NCI-H1105 treated with DMSO at 0.1 percent for 48 hours (cell line): Measurements from ENCODE around the gene SLAMF1.

Experiments used
- DNase-seq: peaks from one replicate; lab custom pipeline; 2025; lab: John Stamatoyannopoulos, UW

SLAMF1 gene

GRCh38 chr1:160625321-160625720 is 21.5 kb downstream of the SLAMF1 start:
- no peak for DNase-seq

- DNase-seq: no peak
Measured at GRCh38 chr1:160624464-160624863, 22.4 kb downstream of the SLAMF1 start.

GRCh38 chr1:160623862-160624261 is 23.0 kb downstream of the SLAMF1 start:
- no peak for DNase-seq

- no peak for DNase-seq
Measured at GRCh38 chr1:160623227-160623633, 23.6 kb downstream of the SLAMF1 start.

GRCh38 chr1:160622501-160623226 is 24.2 kb downstream of the SLAMF1 start:
- DNase-seq: no peak

GRCh38 chr1:160621633-160622413 is 25.0 kb downstream of the SLAMF1 start:
- no peak for DNase-seq

- DNase-seq: no peak
Measured at GRCh38 chr1:160620942-160621632, 25.8 kb downstream of the SLAMF1 start.

GRCh38 chr1:160619742-160620277 is 27.0 kb downstream of the SLAMF1 start:
- DNase-seq: no peak

- no peak for DNase-seq
Measured at GRCh38 chr1:160618763-160619274, 28.0 kb downstream of the SLAMF1 start.

- no peak for DNase-seq
Measured at GRCh38 chr1:160618327-160618726, 28.5 kb downstream of the SLAMF1 start.

- no peak for DNase-seq
Measured at GRCh38 chr1:160615660-160616059, 31.2 kb downstream of the SLAMF1 start.

- no peak for DNase-seq
Measured at GRCh38 chr1:160614410-160614809, 32.4 kb downstream of the SLAMF1 start.

- no peak for DNase-seq
Measured at GRCh38 chr1:160612613-160613218, 34.1 kb downstream of the SLAMF1 start.

- DNase-seq: no peak
Measured at GRCh38 chr1:160610569-160611242, 36.1 kb downstream of the SLAMF1 start.

- DNase-seq: no peak
Measured at GRCh38 chr1:160608941-160609340, 37.9 kb downstream of the SLAMF1 start.

- DNase-seq: no peak
Measured at GRCh38 chr1:160608514-160608913, 38.3 kb downstream of the SLAMF1 start.

GRCh38 chr1:160608057-160608456 is 38.8 kb downstream of the SLAMF1 start:
- DNase-seq: no peak

- DNase-seq: no peak
Measured at GRCh38 chr1:160607672-160608032, 39.2 kb downstream of the SLAMF1 start.

- peak; percentile 53 for DNase-seq
Measured at GRCh38 chr1:160607011-160607671, 39.7 kb downstream of the SLAMF1 start.

- no peak for DNase-seq
Measured at GRCh38 chr1:160606611-160607010, 40.2 kb downstream of the SLAMF1 start.
